Tibial artery (tissue), 4 donors: Measurements from ENCODE around the gene VPS37C.

Experiments used
- DNase-seq, 2 donors: peaks; one replicate each; pipeline ENCODE4 v3.0.0-alpha.2; 2019
- H3K27ac ChIP-seq, 2 donors: fragments of 200-600 bp; sonication (generic) in 1 of 2; 1 replicate in 1 of 2; 2 replicates in 1 of 2; pipeline ENCODE4 v1.5.1; 2018 to 2019; ENCODE audit warnings: mild to moderate bottlenecking in 1 of 2
- H3K27me3 ChIP-seq, 2 donors: fragments of 200-600 bp; sonication (generic) in 1 of 2; one replicate each; pipeline versions ENCODE4 v1.5.1 to v1.6.0; 2016 to 2019
- H3K36me3 ChIP-seq, 3 donors: fragments of 200-600 bp; sonication (generic) in 2 of 3; one replicate each; pipeline ENCODE4 v1.5.1; 2016 to 2019; ENCODE audit warnings: mild to moderate bottlenecking in 2 of 3
- H3K4me1 ChIP-seq, 4 donors: fragments of 200-600 bp; sonication (generic) in 2 of 4; 1 replicate in 3 of 4; 2 replicates in 1 of 4; pipeline ENCODE4 v1.5.1; 2016 to 2019
- H3K4me3 ChIP-seq, 2 donors: fragments of 200-600 bp; sonication (generic) in 1 of 2; 1 replicate in 1 of 2; 2 replicates in 1 of 2; pipeline ENCODE4 v1.5.1; 2018 to 2019; ENCODE audit warnings: mild to moderate bottlenecking in 2 of 2
- H3K9me3 ChIP-seq, 3 donors: fragments of 200-600 bp; sonication (generic) in 1 of 3; one replicate each; pipeline ENCODE4 v1.5.1; 2016 to 2019
- CTCF ChIP-seq, 2 experiments: fragments of 200-600 bp in 1 of 2; fragments of 450-650 bp in 1 of 2; IDR thresholded peaks; one replicate each; pipeline ENCODE4 v1.5.1; 2017 to 2019; ENCODE audit warnings: antibody characterized with exemption in 2 of 2, mild to moderate bottlenecking in 1 of 2, moderate library complexity in 1 of 2
- intact Hi-C: fragments of 100-400 bp; cut with DNase I; formaldehyde crosslinking; loops from one replicate; pipeline ENCODE4 v1.15.0; 2023; ENCODE audit warnings: low total_unique reads

VPS37C gene

GRCh38 chr11:61111786-61112517 lies 49.3 kb downstream of the VPS37C start:
- intact Hi-C loops, result no loop called here
- Histone ChIP-seq H3K9me3 (no peaks in the 10 kb centered on the region), H3K27ac (no peak overlapping the region), H3K4me3 (no peak overlapping the region), H3K4me1 (no peaks in the 10 kb centered on the region), H3K36me3 (no peaks in the 10 kb centered on the region), H3K27me3 (no peaks in the 10 kb centered on the region)
- TF ChIP-seq CTCF (IDR thresholded peaks at IDR 0.05), result no peak
- DNase-seq, result no peak

GRCh38 chr11:61111050-61111435 lies 50.2 kb downstream of the VPS37C start:
- H3K27me3 ChIP-seq, result no peaks in the 10 kb centered on the region
- no peaks in the 10 kb centered on the region for H3K36me3 ChIP-seq
- no peak overlapping the region for H3K27ac ChIP-seq
- no peak for DNase-seq
- intact Hi-C loops, result no loop called here
- no peak overlapping the region for H3K4me3 ChIP-seq
- no peak for TF ChIP-seq CTCF (IDR thresholded peaks at IDR 0.05)
- no peaks in the 10 kb centered on the region for H3K4me1 ChIP-seq
- H3K9me3 ChIP-seq, result no peaks in the 10 kb centered on the region

- Histone ChIP-seq H3K36me3 (no peaks in the 10 kb centered on the region), H3K27me3 (no peaks in the 10 kb centered on the region), H3K4me1 (no peaks in the 10 kb centered on the region), H3K27ac (no peak overlapping the region), H3K4me3 (no peak overlapping the region), H3K9me3 (no peaks in the 10 kb centered on the region)
- TF ChIP-seq CTCF (IDR thresholded peaks at IDR 0.05), result no peak
- intact Hi-C loops, result no loop called here
- DNase-seq, result no peak
Observed at GRCh38 chr11:61110255-61111049, 50.8 kb downstream of the VPS37C start.

GRCh38 chr11:61109671-61110070 lies 51.6 kb downstream of the VPS37C start:
- intact Hi-C loops, result no loop called here

More at GRCh38 chr11:61109671-61110070, 51.6 kb downstream of the VPS37C start:
- Histone ChIP-seq H3K4me1 (no peaks in the 10 kb centered on the region), H3K4me3 (no peak overlapping the region), H3K27me3 (no peaks in the 10 kb centered on the region), H3K27ac (no peak overlapping the region), H3K36me3 (no peaks in the 10 kb centered on the region), H3K9me3 (no peaks in the 10 kb centered on the region)
- DNase-seq, result no peak
- TF ChIP-seq CTCF (IDR thresholded peaks at IDR 0.05), result no peak
